Endodermal cell (in vitro differentiated cells): ENCODE results near the gene MS4A12. TPM values are rescaled to one million over a fixed set of nuclear protein-coding genes. Genes with fewer than 3 reads are reported as not detected.

Experiments
- DNase-seq: peaks from one replicate; pipeline ENCODE4 v3.0.0-alpha.2; 2017
- H3K27ac ChIP-seq: 2 replicates; pipeline ENCODE4 v1.5.1; 2013; ENCODE audit warnings: mild to moderate bottlenecking, low read depth, low read length, moderate library complexity
- H3K27me3 ChIP-seq: 2 replicates; pipeline ENCODE4 v1.6.1; 2013; ENCODE audit warnings: mild to moderate bottlenecking, low read length, moderate library complexity; ENCODE audit not compliant: insufficient read depth, control insufficient read depth, poor library complexity, severe bottlenecking
- H3K36me3 ChIP-seq: 2 replicates; pipeline ENCODE4 v1.7.0; 2013; ENCODE audit warnings: mild to moderate bottlenecking, low read length, moderate library complexity; ENCODE audit not compliant: control insufficient read depth, insufficient read depth
- H3K4me1 ChIP-seq: one replicate; pipeline ENCODE4 v1.7.0; 2013; ENCODE audit warnings: low read length; ENCODE audit not compliant: control insufficient read depth, insufficient read depth
- H3K4me3 ChIP-seq: 2 replicates; pipeline ENCODE4 v1.5.1; 2013; ENCODE audit warnings: mild to moderate bottlenecking, low read length, moderate library complexity
- H3K9ac ChIP-seq: 2 replicates; pipeline ENCODE4 v1.6.1; 2013; ENCODE audit warnings: mild to moderate bottlenecking, low read length, moderate library complexity; ENCODE audit not compliant: poor library complexity, severe bottlenecking; ENCODE audit errors: extremely low read depth
- H3K9me3 ChIP-seq: 2 replicates; pipeline ENCODE4 v1.6.1; 2013; ENCODE audit warnings: mild to moderate bottlenecking, low read length, moderate library complexity; ENCODE audit not compliant: control insufficient read depth
- H3K27ac Mint-ChIP-seq: 2 replicates; pipeline ENCODE4 v1.8.0; 2020; ENCODE audit warnings: mixed read lengths
- H3K27me3 Mint-ChIP-seq: 2 replicates; pipeline ENCODE4 v1.8.0; 2021; ENCODE audit warnings: mild to moderate bottlenecking, mixed read lengths; ENCODE audit not compliant: insufficient read depth
- H3K36me3 Mint-ChIP-seq: 2 replicates; pipeline ENCODE4 v1.8.0; 2020; ENCODE audit warnings: low read depth, mixed read lengths
- H3K4me1 Mint-ChIP-seq: 2 replicates; pipeline ENCODE4 v1.8.0; 2020; ENCODE audit warnings: mixed read lengths
- H3K4me3 Mint-ChIP-seq: 2 replicates; pipeline ENCODE4 v1.8.0; 2020; ENCODE audit warnings: mild to moderate bottlenecking, moderate library complexity, mixed read lengths
- H3K9me3 Mint-ChIP-seq: 2 replicates; pipeline ENCODE4 v1.8.0; 2020; ENCODE audit warnings: mild to moderate bottlenecking, mixed read lengths
- WGBS, 2 experiments: methylation state at CpG; one replicate each; pipeline versions ENCODE4 v1.1.5 to v1.1.7; 2013; ENCODE audit warnings: missing lambda C conversion rate in 2 of 2, mixed read lengths in 1 of 2; ENCODE audit not compliant: insufficient coverage in 1 of 2, insufficient read length in 1 of 2; 5-methylcytosine and 5-hydroxymethylcytosine counted together
- total RNA-seq, 2 donors: library from RNA; stranded (reverse); fragmentation: NEBNext Ultra II Directional in 1 of 2; extraction: Animal tissue kit (Norgen Biotek cat#: 25700) in 1 of 2; gene quantifications; 2 replicates in 1 of 2; 3 replicates in 1 of 2; pipeline ENCODE4 v1.2.1, GENCODE V29; 2021
- TF ChIP-seq, protein P1 (sequence below): fragments of 200-600 bp; sonication (generic); conservative IDR thresholded peaks from 2 replicates; pipeline ENCODE4 v1.5.0; 2021; ENCODE audit warnings: antibody characterized with exemption, mild to moderate bottlenecking

The MS4A12 gene
- total RNA-seq, 2 donors from 2014 or later: not detected

DNA sequence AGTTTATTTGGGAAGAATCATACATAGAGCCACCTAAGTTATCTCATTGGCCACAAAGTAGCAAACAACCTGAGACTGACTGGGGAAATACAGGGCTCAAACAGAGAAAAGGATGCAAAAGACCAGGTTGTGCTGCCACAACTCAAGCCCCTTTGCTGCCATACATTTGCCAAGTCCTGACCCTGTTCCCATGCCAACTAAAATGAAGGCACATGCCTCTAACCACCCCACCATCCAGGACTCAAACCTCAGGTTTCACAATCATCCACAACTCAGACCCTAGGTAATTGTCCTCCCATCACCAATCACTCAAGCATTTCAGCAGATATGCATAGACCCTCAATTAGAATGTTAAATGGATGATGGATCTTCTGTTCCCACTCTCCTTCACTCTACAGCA, 38.4 kb upstream of the MS4A12 start:
- no peak overlapping the region for H3K4me3 Mint-ChIP-seq
- no peaks in the 10 kb centered on the region for H3K36me3 Mint-ChIP-seq
- Histone ChIP-seq H3K36me3 (no peaks in the 10 kb centered on the region), H3K27ac (no peak overlapping the region), H3K9ac (no peak overlapping the region), H3K27me3 (no peaks in the 10 kb centered on the region), H3K9me3 (no peaks in the 10 kb centered on the region), H3K4me3 (no peak overlapping the region), H3K4me1 (no peaks in the 10 kb centered on the region)
- H3K4me1 Mint-ChIP-seq: no peaks in the 10 kb centered on the region
- TF ChIP-seq, protein P1, sequence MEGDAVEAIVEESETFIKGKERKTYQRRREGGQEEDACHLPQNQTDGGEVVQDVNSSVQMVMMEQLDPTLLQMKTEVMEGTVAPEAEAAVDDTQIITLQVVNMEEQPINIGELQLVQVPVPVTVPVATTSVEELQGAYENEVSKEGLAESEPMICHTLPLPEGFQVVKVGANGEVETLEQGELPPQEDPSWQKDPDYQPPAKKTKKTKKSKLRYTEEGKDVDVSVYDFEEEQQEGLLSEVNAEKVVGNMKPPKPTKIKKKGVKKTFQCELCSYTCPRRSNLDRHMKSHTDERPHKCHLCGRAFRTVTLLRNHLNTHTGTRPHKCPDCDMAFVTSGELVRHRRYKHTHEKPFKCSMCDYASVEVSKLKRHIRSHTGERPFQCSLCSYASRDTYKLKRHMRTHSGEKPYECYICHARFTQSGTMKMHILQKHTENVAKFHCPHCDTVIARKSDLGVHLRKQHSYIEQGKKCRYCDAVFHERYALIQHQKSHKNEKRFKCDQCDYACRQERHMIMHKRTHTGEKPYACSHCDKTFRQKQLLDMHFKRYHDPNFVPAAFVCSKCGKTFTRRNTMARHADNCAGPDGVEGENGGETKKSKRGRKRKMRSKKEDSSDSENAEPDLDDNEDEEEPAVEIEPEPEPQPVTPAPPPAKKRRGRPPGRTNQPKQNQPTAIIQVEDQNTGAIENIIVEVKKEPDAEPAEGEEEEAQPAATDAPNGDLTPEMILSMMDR: no peak
- H3K27ac Mint-ChIP-seq: no peak overlapping the region
- peaks cover 2% of the 10 kb centered on the region for H3K27me3 Mint-ChIP-seq
- DNase-seq: no peak
- H3K9me3 Mint-ChIP-seq: peaks cover 11% of the 10 kb centered on the region

DNA sequence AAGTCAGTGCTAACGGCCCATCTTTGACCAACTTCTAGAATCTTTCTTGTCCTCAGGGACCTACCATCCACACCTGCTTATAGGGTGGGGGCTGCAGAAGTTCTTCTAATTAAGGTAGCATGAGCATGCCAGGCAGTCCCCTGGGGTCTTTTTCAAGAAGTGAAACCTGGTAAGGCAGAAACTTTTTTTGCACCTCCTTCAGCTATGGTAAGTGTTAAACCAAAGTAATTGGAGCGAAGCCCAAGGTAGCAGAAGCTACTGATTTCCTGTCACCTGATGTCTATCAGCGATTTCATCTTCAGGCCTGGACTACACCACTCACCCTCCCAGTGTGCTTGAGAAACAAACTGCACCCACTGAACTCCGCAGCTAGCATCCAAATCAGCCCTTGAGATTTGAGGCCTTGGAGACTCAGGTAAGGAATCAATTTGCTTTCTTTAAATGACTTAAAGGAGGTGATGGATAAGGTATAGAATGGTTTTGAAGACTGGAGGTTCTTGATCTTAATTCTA, 37.0 kb upstream of the MS4A12 start, which contains the start of gene MS4A1:
Gene MS4A1 (plus strand): TSS at position 317 of the 512 bp plus-strand sequence. CDS start 6,528 bp downstream, outside the sequence.
- 89% methylated on average over 4 of the region's 4 CpGs; no CpG with 5 or more reads in 1 of the 2 experiments for WGBS, 2 experiments
- DNase-seq: no peak
- no peaks in the 10 kb centered on the region for H3K4me1 Mint-ChIP-seq
- no peak within 1 kb of the TSS for H3K27ac Mint-ChIP-seq
- H3K9me3 ChIP-seq: no peaks in the 10 kb centered on the region
- H3K27ac ChIP-seq: no peak within 1 kb of the TSS
- H3K4me1 ChIP-seq: no peaks in the 10 kb centered on the region
- TF ChIP-seq, protein P1: no peak
- H3K9me3 Mint-ChIP-seq: peaks cover 4% of the 10 kb centered on the region
- no peak within 1 kb of the TSS for H3K9ac ChIP-seq
- peaks cover 2% of the 10 kb centered on the region for H3K27me3 Mint-ChIP-seq
- H3K36me3 ChIP-seq: no peaks in the 10 kb centered on the region
- H3K4me3 ChIP-seq: no peak within 1 kb of the TSS
- no peaks in the 10 kb centered on the region for H3K27me3 ChIP-seq
- H3K36me3 Mint-ChIP-seq: no peaks in the 10 kb centered on the region
- H3K4me3 Mint-ChIP-seq: no peak within 1 kb of the TSS

DNA sequence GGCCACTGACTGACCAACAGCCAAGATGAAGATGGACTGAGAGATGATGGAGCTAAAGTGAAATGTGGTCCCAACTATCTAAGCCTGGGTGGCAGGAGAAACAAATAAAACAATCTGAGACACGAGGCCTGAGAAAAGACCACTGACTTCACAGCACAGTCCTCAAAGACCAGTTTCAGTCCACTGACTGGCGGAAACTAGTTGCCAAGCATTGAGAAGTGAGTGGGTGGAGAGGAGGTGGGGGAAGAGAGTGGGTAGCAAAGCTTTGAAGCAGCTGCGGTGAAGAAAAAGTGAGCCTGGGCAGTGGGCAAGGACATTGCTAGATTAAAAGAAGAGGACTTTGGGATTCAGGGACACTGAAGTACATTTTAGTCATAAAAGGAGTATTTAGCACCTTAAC, 35.0 kb upstream of the MS4A12 start:
- no peaks in the 10 kb centered on the region for H3K4me1 ChIP-seq
- Mint-ChIP-seq H3K4me1 (no peaks in the 10 kb centered on the region), H3K27me3 (peaks cover 2% of the 10 kb centered on the region), H3K4me3 (no peak overlapping the region), H3K36me3 (no peaks in the 10 kb centered on the region), H3K27ac (no peak overlapping the region), H3K9me3 (no peaks in the 10 kb centered on the region)
- DNase-seq: no peak
- H3K27me3 ChIP-seq: no peaks in the 10 kb centered on the region
- H3K27ac ChIP-seq: no peak overlapping the region
- H3K4me3 ChIP-seq: no peak overlapping the region
- TF ChIP-seq, protein P1: no peak
- no peak overlapping the region for H3K9ac ChIP-seq
- H3K36me3 ChIP-seq: no peaks in the 10 kb centered on the region
- H3K9me3 ChIP-seq: no peaks in the 10 kb centered on the region
- WGBS, 2 experiments: 84 to 100% methylated on average over 2 to 3 of the region's 3 CpGs
